SK-N-SH (cell line): ENCODE data around the gene SPRN. TPM values are rescaled to one million over a fixed set of nuclear protein-coding genes. Genes with fewer than 3 reads are reported as not detected.

Experiments
- CTCF ChIA-PET: fragments of 300-600, 350-600 bp; formaldehyde crosslinking; extraction: SDS; loops from one replicate; lab custom pipeline; 2021; lab: Yijun Ruan, JAX
- POLR2A ChIA-PET: fragments of 350-600 bp; sonication (Branson Sonifier 250); formaldehyde crosslinking; extraction: SDS; loops from one replicate; lab custom pipeline; 2020; ENCODE audit warnings: antibody characterized with exemption, inconsistent platforms; lab: Yijun Ruan, JAX
- DNase-seq: peaks from one replicate; pipeline ENCODE4 v3.0.0; 2012
- H2AFZ ChIP-seq: fragments of 200-600 bp; sonication (generic); 2 replicates; pipeline ENCODE4 v1.8.1; 2016; ENCODE audit warnings: antibody characterized with exemption, mild to moderate bottlenecking, low read depth
- H3F3A ChIP-seq: fragments of 200-600 bp; sonication (generic); replicated peaks from 2 replicates; pipeline ENCODE3; 2016; ENCODE audit warnings: antibody characterized with exemption, mild to moderate bottlenecking; ENCODE audit not compliant: insufficient read depth
- H3K27ac ChIP-seq, 2 experiments: fragments of 200-500 bp in 1 of 2; fragments of 200-600 bp in 1 of 2; sonication (Bioruptor generic) in 1 of 2; sonication (generic), shearing (Covaris generic) in 1 of 2; 2 replicates each; pipeline versions ENCODE4 v1.5.1 to v1.6.1; 2014 to 2016; ENCODE audit warnings: low read depth in 2 of 2, inconsistent platforms in 1 of 2, low read length in 1 of 2, mild to moderate bottlenecking in 1 of 2, mixed read lengths in 1 of 2
- H3K27me3 ChIP-seq: fragments of 200-600 bp; sonication (generic), shearing (Covaris generic); 2 replicates; pipeline ENCODE4 v1.6.1; 2016; ENCODE audit warnings: mixed run types; ENCODE audit not compliant: insufficient read depth
- H3K36me3 ChIP-seq, 2 experiments: fragments of 200-500 bp in 1 of 2; fragments of 200-600 bp in 1 of 2; sonication (Bioruptor generic) in 1 of 2; sonication (generic) in 1 of 2; replicated peaks in 1 of 2; 2 replicates each; pipeline versions ENCODE3 to v1.5.1; 2014 to 2016; ENCODE audit warnings: low read length in 1 of 2, mild to moderate bottlenecking in 1 of 2; ENCODE audit not compliant: insufficient read depth in 2 of 2, control insufficient read depth in 1 of 2
- H3K4me1 ChIP-seq, 2 experiments: fragments of 200-500 bp in 1 of 2; fragments of 200-600 bp in 1 of 2; sonication (Bioruptor generic) in 1 of 2; sonication (generic), shearing (Covaris generic) in 1 of 2; 2 replicates each; pipeline versions ENCODE4 v1.5.1 to v1.6.1; 2014 to 2016; ENCODE audit warnings: low read depth in 1 of 2, low read length in 1 of 2, mixed run types in 1 of 2; ENCODE audit not compliant: insufficient read depth in 2 of 2, control insufficient read depth in 1 of 2
- H3K4me2 ChIP-seq: fragments of 200-600 bp; sonication (generic), shearing (Covaris generic); 2 replicates; pipeline ENCODE4 v1.6.1; 2017; ENCODE audit warnings: mixed run types
- H3K4me3 ChIP-seq, 2 experiments: fragments of 200-500 bp in 1 of 2; fragments of 200-600 bp in 1 of 2; sonication (Bioruptor generic) in 1 of 2; sonication (generic), shearing (Covaris generic) in 1 of 2; 2 replicates each; pipeline versions ENCODE4 v1.5.1 to v1.8.1; 2014 to 2016; ENCODE audit warnings: low read depth in 2 of 2, inconsistent platforms in 1 of 2, low read length in 1 of 2, mild to moderate bottlenecking in 1 of 2, mixed read lengths in 1 of 2, moderate library complexity in 1 of 2
- H3K79me2 ChIP-seq: fragments of 200-600 bp; sonication (generic); 2 replicates; pipeline ENCODE4 v1.8.1; 2017; ENCODE audit warnings: mild to moderate bottlenecking; ENCODE audit not compliant: insufficient read depth
- H3K9ac ChIP-seq: fragments of 200-600 bp; sonication (generic); 2 replicates; pipeline ENCODE4 v1.6.1; 2017; ENCODE audit warnings: mixed run types
- H3K9me2 ChIP-seq: fragments of 200-600 bp; sonication (generic); 2 replicates; pipeline ENCODE4 v1.6.1; 2017; ENCODE audit warnings: mixed run types
- H3K9me3 ChIP-seq: fragments of 200-600 bp; sonication (generic); 2 replicates; pipeline ENCODE4 v1.6.1; 2017; ENCODE audit warnings: mixed run types, mild to moderate bottlenecking, moderate library complexity
- H4K20me1 ChIP-seq: fragments of 200-600 bp; sonication (generic); 2 replicates; pipeline ENCODE4 v1.6.1; 2017; ENCODE audit warnings: mild to moderate bottlenecking, mixed run types; ENCODE audit not compliant: insufficient read depth
- CHD2 ChIP-seq: fragments of 150-350 bp; IDR thresholded peaks from 2 replicates; pipeline ENCODE4 v1.6.1; 2018; ENCODE audit warnings: low read length; ENCODE audit not compliant: partially characterized antibody
- EP300 ChIP-seq, 2 experiments: IDR thresholded peaks; 2 replicates each; pipeline versions ENCODE4 v1.4.0 to v1.6.1; 2012; ENCODE audit warnings: borderline replicate concordance in 1 of 2, low read depth in 1 of 2, low read length in 1 of 2
- FOXJ3 ChIP-seq: sonication (generic); formaldehyde crosslinking; IDR thresholded peaks from 2 replicates; pipeline ENCODE4 v1.5.1; 2020; ENCODE audit warnings: mild to moderate bottlenecking, missing genetic modification reagents
- FOXM1 ChIP-seq: IDR thresholded peaks from 2 replicates; pipeline ENCODE4 v1.4.0; 2012; ENCODE audit warnings: low read depth, mild to moderate bottlenecking
- NFIC ChIP-seq: IDR thresholded peaks from 2 replicates; pipeline ENCODE4 v1.4.0; 2012; ENCODE audit warnings: borderline replicate concordance
- RCOR1 ChIP-seq: fragments of 150-350 bp; IDR thresholded peaks from 2 replicates; pipeline ENCODE4 v1.6.1; 2017; ENCODE audit warnings: antibody characterized with exemption, low read length
- TEAD4 ChIP-seq: IDR thresholded peaks from 2 replicates; pipeline ENCODE4 v1.4.0; 2012; ENCODE audit warnings: mild to moderate bottlenecking, borderline replicate concordance; ENCODE audit not compliant: insufficient read depth
- ZBTB33 ChIP-seq: IDR thresholded peaks from 2 replicates; pipeline ENCODE4 v1.4.0; 2012; ENCODE audit warnings: low read depth, borderline replicate concordance
- WGBS: methylation state at CpG from one replicate; pipeline ENCODE4 v1.1.6; 2017; ENCODE audit warnings: low lambda C conversion rate; 5-methylcytosine and 5-hydroxymethylcytosine counted together
- polyA plus RNA-seq, 3 experiments: library from polyadenylated mRNA; depleted of rRNA; stranded (reverse); fragments of >200 nt; gene quantifications; 2 replicates each; pipeline ENCODE4 v1.2.3, GENCODE V29; 2012

The SPRN gene
- polyA plus RNA-seq, 1 of the 3 experiments (the other 2 are of a cell fraction): 1.2 TPM

GRCh38 chr10:133397938-133398337 lies 26.5 kb downstream of the SPRN start:
- no peaks in the 10 kb centered on the region for H3F3A ChIP-seq
- POLR2A ChIA-PET: no interaction called here
- no peak for DNase-seq

GRCh38 chr10:133396035-133396624 lies 28.3 kb downstream of the SPRN start:
- no peaks in the 10 kb centered on the region for H4K20me1 ChIP-seq
- POLR2A ChIA-PET: no interaction called here
- no peaks in the 10 kb centered on the region for H3K9me2 ChIP-seq
- H3K9ac ChIP-seq: no peak overlapping the region
- peaks cover 66% of the 10 kb centered on the region for H3K79me2 ChIP-seq
- H3F3A ChIP-seq: no peaks in the 10 kb centered on the region
- H3K4me2 ChIP-seq: no peak overlapping the region; the same call in 1 of the 2 replicates
- peaks cover 12 to 39% of the 10 kb centered on the region in 2 experiments for H3K36me3 ChIP-seq
- no peak overlapping the region for H3K27ac ChIP-seq
- CTCF ChIA-PET: interaction anchor here (0.8 to 1.3 kb wide), 2 partner anchors 67 kb away, joined by 3 to 4 read pairs; no protein-coding TSS in a partner anchor
- H3K4me1 ChIP-seq: peaks cover 9 to 10% of the 10 kb centered on the region in 2 experiments; a peak in 2 of 4 replicates
- no peak overlapping the region for H2AFZ ChIP-seq
- 96% methylated on average over 19 of the region's 19 CpGs for WGBS
- TF ChIP-seq FOXJ3 (CRISPR knock-in tag): no peak
- H3K9me3 ChIP-seq: no peaks in the 10 kb centered on the region
- H3K27me3 ChIP-seq: no peaks in the 10 kb centered on the region
- no peak for DNase-seq
- H3K4me3 ChIP-seq: no peak overlapping the region

More at GRCh38 chr10:133397938-133398337, 26.5 kb downstream of the SPRN start:
- H3K4me1 ChIP-seq: peaks cover 9 to 10% of the 10 kb centered on the region in 2 experiments; a peak in 2 of 4 replicates
- no peak overlapping the region for H3K27ac ChIP-seq
- H4K20me1 ChIP-seq: no peaks in the 10 kb centered on the region
- H3K4me3 ChIP-seq: no peak overlapping the region
- no peaks in the 10 kb centered on the region for H3K9me2 ChIP-seq
- H3K36me3 ChIP-seq: peaks cover 15 to 55% of the 10 kb centered on the region in 2 experiments
- H3K79me2 ChIP-seq: peaks cover 66% of the 10 kb centered on the region
- H3K4me2 ChIP-seq: no peak overlapping the region
- 96% methylated on average over 7 of the region's 7 CpGs for WGBS
- no peaks in the 10 kb centered on the region for H3K9me3 ChIP-seq
- H3K27me3 ChIP-seq: no peaks in the 10 kb centered on the region
- no peak overlapping the region for H3K9ac ChIP-seq
- CTCF ChIA-PET: interaction anchor here (0.9 to 1.2 kb wide), 3 partner anchors 12 to 41 kb away, joined by 3 to 7 read pairs (median 4); no protein-coding TSS in a partner anchor
- TF ChIP-seq RCOR1 (no peak), ZBTB33 (no peak), FOXM1 (no peak), NFIC (no peak), EP300 (IDR thresholded peaks at IDR 0.05; ENCODE audit: borderline replicate concordance in 1 of 2, low read depth in 1 of 2, low read length in 1 of 2) (no peak), CHD2 (no peak), TEAD4 (no peak)
- H2AFZ ChIP-seq: no peak overlapping the region
